A549 (cell line): ENCODE measurements around the gene UNC119B.
"Not testable (repeated sequence)": the region's sequence is repeated elsewhere in the genome, so short reads cannot be mapped to it uniquely, and the experiment has no call there.

ENCODE experiments used
- CBX8 ChIP-seq: fragments of 200-600 bp; sonication (generic); IDR thresholded peaks from 2 replicates; pipeline ENCODE4 v1.6.1; 2016
- CEBPB ChIP-seq, 2 experiments: fragments of >200 bp in 1 of 2; sonication (Bioruptor Twin) in 1 of 2; formaldehyde crosslinking in 1 of 2; IDR thresholded peaks; 2 replicates each; pipeline ENCODE4 v1.6.1; 2012 to 2016
- CTCF ChIP-seq: fragments of >200 bp; sonication (Bioruptor Twin); formaldehyde crosslinking; IDR thresholded peaks from 3 replicates; pipeline ENCODE4 v1.5.1; 2016
- HDAC2 ChIP-seq: fragments of 200-600 bp; sonication (generic); IDR thresholded peaks from 2 replicates; pipeline ENCODE4 v1.6.1; 2016
- KDM5A ChIP-seq: fragments of 200-600 bp; sonication (generic); IDR thresholded peaks from 2 replicates; pipeline ENCODE4 v1.6.1; 2016; ENCODE audit warnings: antibody characterized with exemption, mild to moderate bottlenecking
- MYC ChIP-seq: IDR thresholded peaks from 2 replicates; pipeline ENCODE4 v1.6.1; 2012; ENCODE audit warnings: mild to moderate bottlenecking, inconsistent platforms, low read length, improper control_type of control experiment, borderline replicate concordance
- NR3C1 ChIP-seq: fragments of >200 bp; sonication (Bioruptor Twin); formaldehyde crosslinking; IDR thresholded peaks from 3 replicates; pipeline ENCODE4 v1.6.1; 2017
- POLR2A ChIP-seq: IDR thresholded peaks from 2 replicates; pipeline ENCODE4 v1.6.1; 2012; ENCODE audit warnings: mild to moderate bottlenecking, low read length
- POLR2AphosphoS2 ChIP-seq: conservative IDR thresholded peaks from 2 replicates; pipeline ENCODE4 v1.6.1; 2012; ENCODE audit warnings: low read length, improper control_type of control experiment, inconsistent platforms
- REST ChIP-seq: fragments of 200-600 bp; sonication (generic); IDR thresholded peaks from 2 replicates; pipeline ENCODE4 v1.6.1; 2016; ENCODE audit warnings: antibody characterized with exemption, mild to moderate bottlenecking, moderate library complexity

GRCh38 chr12:120732198-120732597, 21.9 kb downstream of the UNC119B start:
- TF ChIP-seq CTCF; NR3C1; POLR2AphosphoS2; REST; CBX8; HDAC2; KDM5A; POLR2A; CEBPB (IDR thresholded peaks at IDR 0.05); MYC: not testable (repeated sequence)
